Activated naive CD4-positive, alpha-beta T cell treated with anti-CD3 and anti-CD28 coated beads for 36 hours (primary cell): ENCODE results near the gene GMEB1. TPM values are rescaled to one million over a fixed set of nuclear protein-coding genes. Genes with fewer than 3 reads are reported as not detected.
A peak's percentile ranks its signal among the peaks of the same experiment; 100 is the strongest.

Source experiments
- CTCF ChIA-PET: fragments of 350-600 bp; sonication (Branson Sonifier 250); formaldehyde crosslinking; loops from one replicate; lab custom pipeline; 2021; ENCODE audit warnings: antibody characterized with exemption; lab: Charles Lee
- DNase-seq: peaks from one replicate; pipeline ENCODE4 v3.0.0-alpha.2; 2020
- H3K27ac Mint-ChIP-seq: one replicate; pipeline ENCODE4 v1.8.0; 2021; ENCODE audit warnings: mild to moderate bottlenecking, mixed read lengths
- H3K27me3 Mint-ChIP-seq: one replicate; pipeline ENCODE4 v1.8.0; 2021; ENCODE audit warnings: low read depth, mixed read lengths
- H3K36me3 Mint-ChIP-seq: one replicate; pipeline ENCODE4 v1.8.0; 2021; ENCODE audit warnings: low read depth, mixed read lengths
- H3K4me1 Mint-ChIP-seq: one replicate; pipeline ENCODE4 v1.8.0; 2021; ENCODE audit warnings: low read depth, mixed read lengths
- H3K4me3 Mint-ChIP-seq: one replicate; pipeline ENCODE4 v1.8.0; 2021; ENCODE audit warnings: mild to moderate bottlenecking, moderate library complexity, mixed read lengths
- H3K9me3 Mint-ChIP-seq: one replicate; pipeline ENCODE4 v1.8.0; 2021; ENCODE audit warnings: mixed read lengths
- intact Hi-C: fragments of 100-400 bp; cut with micrococcal nuclease; formaldehyde crosslinking; loops from one replicate; pipeline ENCODE4 v1.15.1; 2023
- total RNA-seq, 2 experiments: library from RNA; stranded (reverse); gene quantifications; one replicate each; pipeline ENCODE4 v1.2.3, GENCODE V29; 2021

Gene GMEB1
- total RNA-seq, 2 experiments from 2014 or later, result 15.8 to 16.3 TPM

GRCh38 chr1:28756846-28757245, 88.3 kb downstream of the GMEB1 start:
- peak; percentile 22 for DNase-seq
- CTCF ChIA-PET, result interaction anchor here (1.0 kb wide), 1 partner anchor 120 kb away, joined by 3 read pairs; no protein-coding TSS in a partner anchor
- Mint-ChIP-seq H3K4me1 (peaks cover 31% of the 10 kb centered on the region), H3K4me3 (no peak overlapping the region), H3K27ac (no peak overlapping the region), H3K36me3 (peaks cover 23% of the 10 kb centered on the region), H3K9me3 (no peaks in the 10 kb centered on the region), H3K27me3 (no peaks in the 10 kb centered on the region)
- intact Hi-C loops, result loop anchor here (5.0 kb wide), 1 partner anchor 115 kb away; the partner anchor contains the start of gene TAF12

GRCh38 chr1:28758420-28758819, 89.8 kb downstream of the GMEB1 start:
- H3K9me3 Mint-ChIP-seq, result no peaks in the 10 kb centered on the region
- H3K27me3 Mint-ChIP-seq, result no peaks in the 10 kb centered on the region
- CTCF ChIA-PET, result interaction anchor here (0.9 kb wide), 1 partner anchor 25 kb away, joined by 4 read pairs; no protein-coding TSS in a partner anchor
- no peak for DNase-seq
- peaks cover 27% of the 10 kb centered on the region for H3K4me1 Mint-ChIP-seq
- peaks cover 22% of the 10 kb centered on the region for H3K36me3 Mint-ChIP-seq
- no peak overlapping the region for H3K27ac Mint-ChIP-seq
- intact Hi-C loops, result loop anchor here (5.0 kb wide), 1 partner anchor 116 kb away; the partner anchor contains the start of gene TAF12
- H3K4me3 Mint-ChIP-seq, result no peak overlapping the region

DNA sequence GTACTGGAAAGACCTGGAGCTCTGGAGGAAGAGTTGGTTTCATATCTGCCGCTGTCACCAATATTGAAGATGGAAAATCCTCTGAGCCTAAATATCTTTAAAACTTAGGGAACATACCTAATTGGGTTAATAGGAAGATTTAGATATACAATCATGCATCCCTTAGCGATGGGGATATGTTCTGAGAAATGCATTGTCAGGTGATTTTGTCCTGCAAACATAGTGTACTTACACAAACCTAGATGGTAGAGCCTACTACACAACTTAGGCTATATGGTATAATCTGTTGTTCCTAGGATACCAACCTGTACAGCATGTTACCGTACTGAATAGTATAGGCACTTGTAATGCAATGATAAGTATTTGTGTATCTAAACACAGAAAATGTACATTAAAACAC, 90.7 kb downstream of the GMEB1 start:
- peaks cover 20% of the 10 kb centered on the region for H3K4me1 Mint-ChIP-seq
- no peak for DNase-seq
- no peaks in the 10 kb centered on the region for H3K27me3 Mint-ChIP-seq
- H3K9me3 Mint-ChIP-seq, result no peaks in the 10 kb centered on the region
- H3K27ac Mint-ChIP-seq, result no peak overlapping the region
- intact Hi-C loops, result loop anchor here (5.0 kb wide), 1 partner anchor 117 kb away; the partner anchor contains the start of gene TAF12
- CTCF ChIA-PET, result no interaction called here
- peaks cover 19% of the 10 kb centered on the region for H3K36me3 Mint-ChIP-seq
- no peak overlapping the region for H3K4me3 Mint-ChIP-seq

DNA sequence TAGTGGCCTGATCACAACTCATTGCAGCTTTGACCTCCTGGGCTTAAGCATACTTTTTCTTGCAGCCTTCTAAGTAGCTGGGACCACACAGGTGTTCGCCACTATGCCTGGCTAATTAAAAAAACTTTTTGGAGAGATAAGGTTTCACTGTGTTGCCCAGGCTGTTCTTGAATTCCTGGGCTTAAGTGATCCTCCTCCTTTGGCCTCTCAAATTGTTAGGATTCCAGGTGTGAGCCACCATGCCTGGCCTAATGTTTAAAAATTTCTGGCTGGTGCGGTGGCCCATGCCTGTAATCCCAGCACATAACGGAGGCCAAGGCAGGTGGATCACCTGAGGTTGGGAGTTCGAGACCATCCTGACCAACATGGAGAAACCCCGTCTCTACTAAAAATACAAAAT, 92.6 kb downstream of the GMEB1 start:
- Mint-ChIP-seq H3K4me3 (no peak overlapping the region), H3K36me3 (peaks cover 29% of the 10 kb centered on the region), H3K27ac (no peak overlapping the region), H3K27me3 (no peaks in the 10 kb centered on the region), H3K9me3 (no peaks in the 10 kb centered on the region), H3K4me1 (peaks cover 33% of the 10 kb centered on the region)
- CTCF ChIA-PET, result no interaction called here
- no peak for DNase-seq
- intact Hi-C loops, result no loop called here

GRCh38 chr1:28766532-28767183, 98.1 kb downstream of the GMEB1 start:
- Mint-ChIP-seq H3K27me3 (no peaks in the 10 kb centered on the region), H3K36me3 (peaks cover 25% of the 10 kb centered on the region), H3K4me3 (no peak overlapping the region), H3K27ac (no peak overlapping the region), H3K4me1 (peaks cover 13% of the 10 kb centered on the region), H3K9me3 (no peaks in the 10 kb centered on the region)
- CTCF ChIA-PET, result no interaction called here
- intact Hi-C loops, result no loop called here
- DNase-seq, result no peak

Other genes with a start within 250 kb of the GMEB1 start
- gene RCC1, start 162.7 kb upstream of the GMEB1 start, total RNA-seq, result 100 to 1,000 TPM; 106 to 110 TPM
- 10 to 100 TPM; 36.7 to 39.4 TPM for gene TRNAU1AP, start 115.7 kb upstream of the GMEB1 start, total RNA-seq
- not detected for gene RAB42, start 76.5 kb upstream of the GMEB1 start, total RNA-seq
- 10 to 100 TPM; 22.5 to 23.5 TPM for gene TAF12, start 25.7 kb upstream of the GMEB1 start, total RNA-seq
- not detected for gene RNU11, start 20.2 kb upstream of the GMEB1 start, total RNA-seq
- 10 to 100 TPM; 64.9 to 66.1 TPM for gene YTHDF2, start 68.2 kb downstream of the GMEB1 start, total RNA-seq
- not detected for gene OPRD1, start 143.4 kb downstream of the GMEB1 start, total RNA-seq
- 100 to 1,000 TPM in 1 of 2 experiments, 10 to 100 TPM in 1; 97.4 to 100 TPM for gene EPB41, start 245.8 kb downstream of the GMEB1 start, total RNA-seq